Lower leg skin (tissue), 4 donors: ENCODE results near the gene IL3. TPM values are rescaled to one million over a fixed set of nuclear protein-coding genes. Genes with fewer than 3 reads are reported as not detected.

ENCODE experiments used
- DNase-seq, 2 donors: peaks; one replicate each; pipeline ENCODE4 v3.0.0-alpha.2; 2019; ENCODE audit warnings: low spot score in 2 of 2
- H3K4me3 ChIP-seq: fragments of 200-600 bp; sonication (generic); 2 replicates; pipeline ENCODE4 v1.5.1; 2017; ENCODE audit warnings: mild to moderate bottlenecking, low read depth; ENCODE audit not compliant: poor library complexity, severe bottlenecking
- POLR2A ChIP-seq, 2 donors: fragments of 450-650 bp; IDR thresholded peaks; one replicate each; pipeline ENCODE4 v1.6.1; 2016 to 2017; ENCODE audit warnings: antibody characterized with exemption in 2 of 2, mild to moderate bottlenecking in 1 of 2, moderate library complexity in 1 of 2
- WGBS, 2 donors: methylation state at CpG; one replicate each; pipeline ENCODE4 v1.1.5; 2018; 5-methylcytosine and 5-hydroxymethylcytosine counted together
- intact Hi-C: fragments of 100-400 bp; cut with DNase I; formaldehyde crosslinking; loops from one replicate; pipeline ENCODE4 v1.15.0; 2023; ENCODE audit warnings: low total_unique reads
- total RNA-seq, 4 donors: library from RNA; depleted of rRNA; stranded (reverse); fragments of >200 nt; gene quantifications; one replicate each; pipeline ENCODE4 v1.1.0, GENCODE V29; 2016
- TF ChIP-seq, protein P1 (sequence below), 3 donors: fragments of 450-650 bp; IDR thresholded peaks; one replicate each; pipeline ENCODE4 v1.5.1; 2016; ENCODE audit warnings: antibody characterized with exemption in 3 of 3, mild to moderate bottlenecking in 3 of 3, moderate library complexity in 2 of 3

Gene IL3
- total RNA-seq, 4 donors from 2014 or later: not detected

DNA sequence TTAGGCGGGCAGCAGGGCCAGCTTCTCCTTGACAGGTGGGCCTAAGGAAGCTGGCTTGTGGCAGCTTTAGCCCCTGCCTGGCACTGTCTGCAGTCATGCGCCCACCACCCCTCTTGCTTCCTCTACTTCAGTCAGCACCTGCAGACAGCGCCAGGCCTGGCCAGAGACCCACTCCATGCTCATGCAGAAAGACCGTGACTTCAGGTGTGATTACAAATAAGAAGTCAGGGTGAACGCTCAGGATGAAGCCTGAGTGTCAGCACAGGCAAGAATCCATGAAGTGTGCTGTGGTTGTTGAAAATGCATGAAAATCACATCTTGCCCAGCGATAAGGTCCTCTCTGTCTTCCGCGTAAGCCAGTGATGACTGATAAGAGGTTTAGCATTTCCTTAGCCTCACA, 16.5 kb downstream of the IL3 start:
- intact Hi-C loops: no loop called here
- no peak for DNase-seq
- 92 to 96% methylated on average over 8 of the region's 8 CpGs for WGBS, 2 donors
- no peak overlapping the region for H3K4me3 ChIP-seq
- TF ChIP-seq POLR2A (IDR thresholded peaks at IDR 0.05): no peak

DNA sequence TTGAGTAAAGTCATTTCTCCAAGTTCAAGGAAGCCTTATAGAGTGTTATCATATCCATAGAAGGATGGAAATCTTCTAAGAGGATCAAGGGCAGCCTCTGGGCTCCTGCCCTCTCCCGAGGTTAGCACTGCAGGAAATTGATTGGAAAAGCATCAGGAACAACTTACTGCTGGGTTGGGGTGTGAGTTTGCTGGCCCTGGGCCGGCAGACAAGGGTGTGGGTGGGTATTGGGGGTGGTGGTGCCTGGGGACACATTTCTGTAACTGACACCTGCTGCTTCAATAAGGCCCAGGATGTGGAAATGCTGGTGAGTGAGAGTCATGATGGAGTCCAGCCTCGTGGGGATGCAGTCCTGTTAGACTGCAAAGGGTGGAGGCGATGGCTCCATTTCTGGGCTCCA, 18.6 kb downstream of the IL3 start:
- TF ChIP-seq, protein P1, sequence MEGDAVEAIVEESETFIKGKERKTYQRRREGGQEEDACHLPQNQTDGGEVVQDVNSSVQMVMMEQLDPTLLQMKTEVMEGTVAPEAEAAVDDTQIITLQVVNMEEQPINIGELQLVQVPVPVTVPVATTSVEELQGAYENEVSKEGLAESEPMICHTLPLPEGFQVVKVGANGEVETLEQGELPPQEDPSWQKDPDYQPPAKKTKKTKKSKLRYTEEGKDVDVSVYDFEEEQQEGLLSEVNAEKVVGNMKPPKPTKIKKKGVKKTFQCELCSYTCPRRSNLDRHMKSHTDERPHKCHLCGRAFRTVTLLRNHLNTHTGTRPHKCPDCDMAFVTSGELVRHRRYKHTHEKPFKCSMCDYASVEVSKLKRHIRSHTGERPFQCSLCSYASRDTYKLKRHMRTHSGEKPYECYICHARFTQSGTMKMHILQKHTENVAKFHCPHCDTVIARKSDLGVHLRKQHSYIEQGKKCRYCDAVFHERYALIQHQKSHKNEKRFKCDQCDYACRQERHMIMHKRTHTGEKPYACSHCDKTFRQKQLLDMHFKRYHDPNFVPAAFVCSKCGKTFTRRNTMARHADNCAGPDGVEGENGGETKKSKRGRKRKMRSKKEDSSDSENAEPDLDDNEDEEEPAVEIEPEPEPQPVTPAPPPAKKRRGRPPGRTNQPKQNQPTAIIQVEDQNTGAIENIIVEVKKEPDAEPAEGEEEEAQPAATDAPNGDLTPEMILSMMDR (IDR thresholded peaks at IDR 0.05): no peak
- intact Hi-C loops: no loop called here

DNA sequence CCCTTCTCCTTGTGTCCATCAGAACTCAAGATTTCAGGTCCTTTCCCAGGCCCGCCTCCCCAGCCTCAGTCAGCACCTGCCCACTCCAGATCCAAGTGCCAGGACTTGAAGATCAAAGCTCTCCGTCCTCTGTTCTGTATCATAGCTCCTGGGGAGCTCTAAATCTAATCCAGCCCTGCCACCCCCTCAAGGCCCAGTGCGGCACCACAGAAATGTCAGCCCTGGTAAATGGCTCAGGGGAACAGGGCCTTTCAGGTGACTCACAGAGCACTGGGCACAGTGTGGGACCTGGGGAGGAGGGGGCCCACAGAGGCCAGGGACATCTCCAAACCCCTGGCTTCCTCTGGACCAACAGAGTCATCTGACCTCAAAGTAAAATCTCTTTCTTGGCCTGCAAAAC, 19.2 kb downstream of the IL3 start:
- 95 to 97% methylated on average over 3 of the region's 3 CpGs for WGBS, 2 donors
- TF ChIP-seq, protein P1 (IDR thresholded peaks at IDR 0.05): no peak
- no peak for TF ChIP-seq POLR2A (IDR thresholded peaks at IDR 0.05)
- no peak for DNase-seq
- no peak overlapping the region for H3K4me3 ChIP-seq
- intact Hi-C loops: no loop called here

More for the DNA sequence above, 18.6 kb downstream of the IL3 start:
- no peak overlapping the region for H3K4me3 ChIP-seq
- 67 to 71% methylated on average over 4 of the region's 4 CpGs for WGBS, 2 donors
- no peak for DNase-seq

DNA sequence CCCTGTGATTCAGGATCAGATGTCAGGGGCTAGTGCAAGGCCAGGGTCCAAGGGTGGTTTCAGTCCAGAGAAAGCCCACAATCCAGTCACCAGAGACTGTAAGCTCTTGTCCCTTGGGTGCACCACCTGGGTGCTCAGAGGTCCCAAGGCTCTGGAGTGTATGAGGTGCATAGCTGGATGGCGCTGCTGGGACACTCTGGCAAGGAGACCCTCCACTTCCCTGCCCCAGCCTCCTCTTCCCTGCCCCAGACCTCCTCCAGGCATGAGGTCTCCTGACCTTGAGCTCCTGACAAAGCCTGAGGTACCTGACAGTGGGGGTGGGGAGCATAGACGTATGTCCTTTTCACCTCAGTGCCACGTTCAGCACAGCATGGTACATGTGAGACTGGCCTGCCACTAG, 20.1 kb downstream of the IL3 start:
- intact Hi-C loops: no loop called here
- DNase-seq: no peak
- 90 to 96% methylated on average over 3 of the region's 3 CpGs for WGBS, 2 donors
- no peak overlapping the region for H3K4me3 ChIP-seq
- TF ChIP-seq, protein P1 (IDR thresholded peaks at IDR 0.05): no peak
- TF ChIP-seq POLR2A (IDR thresholded peaks at IDR 0.05): no peak

- DNase-seq: no peak
- intact Hi-C loops: no loop called here
- no peak overlapping the region for H3K4me3 ChIP-seq
- WGBS, 2 donors: 97 to 100% methylated on average over 3 of the region's 3 CpGs
- no peak for TF ChIP-seq POLR2A (IDR thresholded peaks at IDR 0.05)
- TF ChIP-seq, protein P1 (IDR thresholded peaks at IDR 0.05): no peak
Measured at GRCh38 chr5:132081458-132081857, 21.0 kb downstream of the IL3 start.

DNA sequence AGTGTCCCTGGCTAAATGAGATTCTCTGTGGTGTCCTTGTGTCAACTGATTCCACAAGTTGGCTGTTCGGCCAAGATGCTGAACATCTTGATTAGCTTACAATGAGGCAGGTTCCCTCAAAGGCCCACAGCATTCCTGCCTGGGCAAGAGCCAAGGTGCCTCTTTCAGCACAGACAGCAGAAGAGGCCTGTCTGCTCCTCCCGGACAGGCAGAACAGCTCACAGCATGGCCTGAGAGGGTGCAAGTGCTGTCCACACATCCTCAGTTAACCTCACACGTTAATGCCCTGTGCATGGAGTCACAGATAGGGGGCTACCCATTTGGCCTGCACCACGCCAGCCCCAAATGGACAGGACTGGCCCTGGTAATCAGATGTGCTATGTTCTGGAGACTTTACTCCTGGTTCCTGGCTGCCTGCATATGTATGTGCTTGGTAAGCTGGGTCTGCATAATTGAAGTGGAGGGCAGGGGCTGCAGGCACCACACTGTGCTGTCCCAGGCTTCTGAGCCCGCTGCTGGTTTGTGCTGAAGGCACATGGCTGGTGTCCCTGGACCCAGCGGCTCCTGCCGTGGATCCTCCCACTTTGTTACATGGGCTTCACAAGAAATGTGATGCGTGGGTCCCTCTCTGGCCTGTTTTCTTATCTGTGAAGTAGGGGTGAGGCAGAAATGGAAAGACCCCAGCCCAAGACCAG, 22.0 kb downstream of the IL3 start:
- intact Hi-C loops: no loop called here
- no peak for DNase-seq
- no peak overlapping the region for H3K4me3 ChIP-seq
- no peak for TF ChIP-seq POLR2A (IDR thresholded peaks at IDR 0.05)
- TF ChIP-seq, protein P1 (IDR thresholded peaks at IDR 0.05): no peak
- 84 to 89% methylated on average over 8 of the region's 8 CpGs for WGBS, 2 donors
